ENCODE data around the gene TSEN34. TPM values are rescaled to one million over a fixed set of nuclear protein-coding genes. Genes with fewer than 3 reads are reported as not detected.
"Not testable (repeated sequence)": the region's sequence is repeated elsewhere in the genome, so short reads cannot be mapped to it uniquely, and the experiment has no call there.

TSEN34 gene
- total and polyA plus RNA-seq, 2 donors: 31.1 to 81.4 TPM

GRCh38 chr19:54186934-54187381 lies 4.2 kb upstream of the TSEN34 start:
- no peak for DNase-seq (ENCODE audit: extremely low spot score)
- H3K27ac ChIP-seq (ENCODE audit: low read depth): no peak overlapping the region
- 87% methylated on average over 11 of the region's 11 CpGs for WGBS
- H3K36me3 ChIP-seq (ENCODE audit: insufficient read depth): no peaks in the 10 kb centered on the region
- no peaks in the 10 kb centered on the region for H3K4me1 ChIP-seq (ENCODE audit: insufficient read depth)
- H3K4me3 ChIP-seq (ENCODE audit: low read depth, low read length): no peak overlapping the region

- WGBS: 22% methylated on average over 12 of the region's 12 CpGs
- no peaks in the 10 kb centered on the region for H3K4me1 ChIP-seq (ENCODE audit: insufficient read depth)
- no peaks in the 10 kb centered on the region for H3K36me3 ChIP-seq (ENCODE audit: insufficient read depth)
- H3K27ac ChIP-seq (ENCODE audit: low read depth): no peak overlapping the region
- DNase-seq (ENCODE audit: extremely low spot score): no peak
- peak overlapping the region; percentile 55 for H3K4me3 ChIP-seq (ENCODE audit: low read depth, low read length)
These were observed 2.8 kb upstream of the TSEN34 start for GRCh38 chr19:54188215-54188871.

GRCh38 chr19:54189145-54189734 lies 1.9 kb upstream of the TSEN34 start, which contains the start of gene MBOAT7:
TSS of gene MBOAT7 (minus strand) at chr19:54189580. CDS start at chr19:54188508, 1,072 bp downstream.
- Histone ChIP-seq H3K27ac (ENCODE audit: low read depth) (peak within 1 kb of the TSS; percentile 92), H3K4me3 (ENCODE audit: low read depth, low read length) (peak within 1 kb of the TSS; percentile 62), H3K4me1 (ENCODE audit: insufficient read depth) (no peaks in the 10 kb centered on the region), H3K36me3 (ENCODE audit: insufficient read depth) (no peaks in the 10 kb centered on the region)
- WGBS: under 1% methylated on average over 64 of the region's 64 CpGs
- DNase-seq (ENCODE audit: extremely low spot score): no peak

GRCh38 chr19:54189735-54190502 lies 1.2 kb upstream of the TSEN34 start:
- peak; percentile 100 for DNase-seq (ENCODE audit: extremely low spot score)
- Histone ChIP-seq H3K4me3 (ENCODE audit: low read depth, low read length) (peak overlapping the region; percentile 62), H3K4me1 (ENCODE audit: insufficient read depth) (no peaks in the 10 kb centered on the region), H3K36me3 (ENCODE audit: insufficient read depth) (no peaks in the 10 kb centered on the region), H3K27ac (ENCODE audit: low read depth) (peak overlapping the region; percentile 92)
- WGBS: under 1% methylated on average over 65 of the region's 65 CpGs

- DNase-seq (ENCODE audit: extremely low spot score): peak; percentile 100
- Histone ChIP-seq H3K4me1 (ENCODE audit: insufficient read depth) (no peaks in the 10 kb centered on the region), H3K4me3 (ENCODE audit: low read depth, low read length) (peak overlapping the region; percentile 62), H3K27ac (ENCODE audit: low read depth) (peak overlapping the region; percentile 92), H3K36me3 (ENCODE audit: insufficient read depth) (no peaks in the 10 kb centered on the region)
- under 1% methylated on average over 56 of the region's 56 CpGs for WGBS
These were observed 551 bp upstream of the TSEN34 start for GRCh38 chr19:54190503-54191010.

GRCh38 chr19:54191811-54192453 lies 824 bp downstream of the TSEN34 start:
- WGBS: 58% methylated on average over 19 of the region's 19 CpGs
- peak overlapping the region; percentile 62 for H3K4me3 ChIP-seq (ENCODE audit: low read depth, low read length)
- no peak for DNase-seq (ENCODE audit: extremely low spot score)
- no peaks in the 10 kb centered on the region for H3K4me1 ChIP-seq (ENCODE audit: insufficient read depth)
- H3K36me3 ChIP-seq (ENCODE audit: insufficient read depth): no peaks in the 10 kb centered on the region
- peak overlapping the region; percentile 92 for H3K27ac ChIP-seq (ENCODE audit: low read depth)

GRCh38 chr19:54193011-54193410 lies 1.9 kb downstream of the TSEN34 start:
- Histone ChIP-seq H3K36me3 (ENCODE audit: insufficient read depth) (no peaks in the 10 kb centered on the region), H3K27ac (ENCODE audit: low read depth) (no peak overlapping the region), H3K4me1 (ENCODE audit: insufficient read depth) (no peaks in the 10 kb centered on the region), H3K4me3 (ENCODE audit: low read depth, low read length) (no peak overlapping the region)
- 91% methylated on average over 11 of the region's 11 CpGs for WGBS
- no peak for DNase-seq (ENCODE audit: extremely low spot score)

GRCh38 chr19:54194463-54194862 lies 3.4 kb downstream of the TSEN34 start:
- WGBS: 95% methylated on average over 12 of the region's 12 CpGs
- not testable (repeated sequence) for H3K4me3 ChIP-seq (ENCODE audit: low read depth, low read length); H3K27ac ChIP-seq (ENCODE audit: low read depth); DNase-seq (ENCODE audit: extremely low spot score); H3K36me3 ChIP-seq (ENCODE audit: insufficient read depth); H3K4me1 ChIP-seq (ENCODE audit: insufficient read depth)

GRCh38 chr19:54196536-54196935 lies 5.4 kb downstream of the TSEN34 start:
- no peak overlapping the region for H3K27ac ChIP-seq (ENCODE audit: low read depth)
- no peaks in the 10 kb centered on the region for H3K4me1 ChIP-seq (ENCODE audit: insufficient read depth)
- H3K4me3 ChIP-seq (ENCODE audit: low read depth, low read length): no peak overlapping the region
- H3K36me3 ChIP-seq (ENCODE audit: insufficient read depth): no peaks in the 10 kb centered on the region
- no peak for DNase-seq (ENCODE audit: extremely low spot score)
- 96% methylated on average over 7 of the region's 7 CpGs for WGBS

GRCh38 chr19:54197121-54197520 lies 6.0 kb downstream of the TSEN34 start:
- Histone ChIP-seq H3K4me3 (ENCODE audit: low read depth, low read length) (no peak overlapping the region), H3K36me3 (ENCODE audit: insufficient read depth) (no peaks in the 10 kb centered on the region), H3K27ac (ENCODE audit: low read depth) (no peak overlapping the region), H3K4me1 (ENCODE audit: insufficient read depth) (no peaks in the 10 kb centered on the region)
- DNase-seq (ENCODE audit: extremely low spot score): no peak
- WGBS: 84% methylated on average over 3 of the region's 3 CpGs

GRCh38 chr19:54199401-54199800 lies 8.3 kb downstream of the TSEN34 start:
- 90% methylated on average over 16 of the region's 16 CpGs for WGBS
- H3K4me1 ChIP-seq (ENCODE audit: insufficient read depth): no peaks in the 10 kb centered on the region
- DNase-seq (ENCODE audit: extremely low spot score): no peak
- H3K4me3 ChIP-seq (ENCODE audit: low read depth, low read length): no peak overlapping the region
- no peak overlapping the region for H3K27ac ChIP-seq (ENCODE audit: low read depth)
- H3K36me3 ChIP-seq (ENCODE audit: insufficient read depth): no peaks in the 10 kb centered on the region

GRCh38 chr19:54201172-54201701 lies 10.1 kb downstream of the TSEN34 start:
- peak overlapping the region; percentile 84 for H3K27ac ChIP-seq (ENCODE audit: low read depth)
- no peaks in the 10 kb centered on the region for H3K4me1 ChIP-seq (ENCODE audit: insufficient read depth)
- DNase-seq (ENCODE audit: extremely low spot score): no peak
- peak overlapping the region; percentile 65 for H3K4me3 ChIP-seq (ENCODE audit: low read depth, low read length)
- no peaks in the 10 kb centered on the region for H3K36me3 ChIP-seq (ENCODE audit: insufficient read depth)
- whole genome bisulfite sequencing: 3% methylated on average over 28 of the region's 28 CpGs

- WGBS: 73% methylated on average over 13 of the region's 13 CpGs
- Histone ChIP-seq H3K36me3 (ENCODE audit: insufficient read depth) (peaks cover 2% of the 10 kb centered on the region), H3K4me1 (ENCODE audit: insufficient read depth) (no peaks in the 10 kb centered on the region), H3K4me3 (ENCODE audit: low read depth, low read length) (peak overlapping the region; percentile 65), H3K27ac (ENCODE audit: low read depth) (no peak overlapping the region)
- no peak for DNase-seq (ENCODE audit: extremely low spot score)
These were observed 10.9 kb downstream of the TSEN34 start for GRCh38 chr19:54201980-54202379.
